ENCODE results near the gene EEF1A2.

EEF1A2 gene

GRCh38 chr20:63532449-63532971 is 33.6 kb upstream of the EEF1A2 start:
- Histone ChIP-seq H4K20me1 (ENCODE audit: insufficient read depth, low read length) (no peaks in the 10 kb centered on the region), H3K4me1 (ENCODE audit: insufficient read depth, low read length, severe bottlenecking) (peaks cover 11% of the 10 kb centered on the region), H3K4me2 (ENCODE audit: low read length) (no peak overlapping the region), H3K9me2 (ENCODE audit: low read depth, low read length) (no peaks in the 10 kb centered on the region), H3K27ac (ENCODE audit: low read depth, low read length, poor library complexity, severe bottlenecking) (no peak overlapping the region), H3K4me3 (ENCODE audit: low read depth, low read length, poor library complexity, severe bottlenecking) (no peak overlapping the region), H3K36me3 (ENCODE audit: insufficient read depth, low read length) (no peaks in the 10 kb centered on the region), H3K27me3 (ENCODE audit: insufficient read depth, low read length) (peaks cover 12% of the 10 kb centered on the region; the same call in 1 of the 2 replicates), H3K9me3 (ENCODE audit: low read length) (no peaks in the 10 kb centered on the region), H3K79me2 (ENCODE audit: insufficient read depth, low read length) (no peaks in the 10 kb centered on the region), H3K9ac (ENCODE audit: low read length) (no peak overlapping the region), H3F3A (ENCODE audit: insufficient read depth, low read length) (no peaks in the 10 kb centered on the region), H2AFZ (ENCODE audit: low read length) (no peak overlapping the region)
- no peak for TF ChIP-seq EZH2 (IDR thresholded peaks at IDR 0.05; ENCODE audit: borderline replicate concordance, low read length)
- TF ChIP-seq CTCF (IDR thresholded peaks at IDR 0.05; ENCODE audit: low read length) = no peak

GRCh38 chr20:63531686-63532448 is 33.0 kb upstream of the EEF1A2 start:
- Histone ChIP-seq H3K4me1 (ENCODE audit: insufficient read depth, low read length, severe bottlenecking) (peaks cover 4% of the 10 kb centered on the region), H3K4me2 (ENCODE audit: low read length) (no peak overlapping the region)

GRCh38 chr20:63530788-63531160 is 31.9 kb upstream of the EEF1A2 start:
- H3K9me2 ChIP-seq (ENCODE audit: low read depth, low read length) = no peaks in the 10 kb centered on the region
- peaks cover 12% of the 10 kb centered on the region; the same call in 1 of the 2 replicates for H3K27me3 ChIP-seq (ENCODE audit: insufficient read depth, low read length)

More at GRCh38 chr20:63531686-63532448, 33.0 kb upstream of the EEF1A2 start:
- H3K36me3 ChIP-seq (ENCODE audit: insufficient read depth, low read length) = no peaks in the 10 kb centered on the region
- H3K27me3 ChIP-seq (ENCODE audit: insufficient read depth, low read length) = peaks cover 12% of the 10 kb centered on the region; the same call in 1 of the 2 replicates
- no peaks in the 10 kb centered on the region for H3K9me2 ChIP-seq (ENCODE audit: low read depth, low read length)
- TF ChIP-seq CTCF (IDR thresholded peaks at IDR 0.05; ENCODE audit: low read length) = no peak
- TF ChIP-seq EZH2 (IDR thresholded peaks at IDR 0.05; ENCODE audit: borderline replicate concordance, low read length) = no peak
- H3K79me2 ChIP-seq (ENCODE audit: insufficient read depth, low read length) = no peaks in the 10 kb centered on the region
- no peak overlapping the region for H3K27ac ChIP-seq (ENCODE audit: low read depth, low read length, poor library complexity, severe bottlenecking)
- H3K9me3 ChIP-seq (ENCODE audit: low read length) = no peaks in the 10 kb centered on the region
- H2AFZ ChIP-seq (ENCODE audit: low read length) = no peak overlapping the region
- H3K4me3 ChIP-seq (ENCODE audit: low read depth, low read length, poor library complexity, severe bottlenecking) = no peak overlapping the region
- H4K20me1 ChIP-seq (ENCODE audit: insufficient read depth, low read length) = no peaks in the 10 kb centered on the region
- H3K9ac ChIP-seq (ENCODE audit: low read length) = no peak overlapping the region
- H3F3A ChIP-seq (ENCODE audit: insufficient read depth, low read length) = no peaks in the 10 kb centered on the region

More at GRCh38 chr20:63530788-63531160, 31.9 kb upstream of the EEF1A2 start:
- Histone ChIP-seq H3K9me3 (ENCODE audit: low read length) (no peaks in the 10 kb centered on the region), H3K4me2 (ENCODE audit: low read length) (no peak overlapping the region), H2AFZ (ENCODE audit: low read length) (no peak overlapping the region), H3K4me3 (ENCODE audit: low read depth, low read length, poor library complexity, severe bottlenecking) (no peak overlapping the region), H3K4me1 (ENCODE audit: insufficient read depth, low read length, severe bottlenecking) (no peaks in the 10 kb centered on the region), H3F3A (ENCODE audit: insufficient read depth, low read length) (no peaks in the 10 kb centered on the region), H3K9ac (ENCODE audit: low read length) (no peak overlapping the region), H4K20me1 (ENCODE audit: insufficient read depth, low read length) (no peaks in the 10 kb centered on the region), H3K27ac (ENCODE audit: low read depth, low read length, poor library complexity, severe bottlenecking) (no peak overlapping the region), H3K36me3 (ENCODE audit: insufficient read depth, low read length) (no peaks in the 10 kb centered on the region), H3K79me2 (ENCODE audit: insufficient read depth, low read length) (no peaks in the 10 kb centered on the region)
- no peak for TF ChIP-seq EZH2 (IDR thresholded peaks at IDR 0.05; ENCODE audit: borderline replicate concordance, low read length)
- TF ChIP-seq CTCF (IDR thresholded peaks at IDR 0.05; ENCODE audit: low read length) = no peak

Data from OCI-LY1 (cell line).